Loucy (cell line): ENCODE data around the gene TMEM273.

Experiments used
- CTCF ChIP-seq: fragments of 200-600 bp; sonication (generic); conservative IDR thresholded peaks from 2 replicates; pipeline ENCODE4 v1.5.1; 2014; ENCODE audit warnings: mild to moderate bottlenecking, antibody characterized with exemption, low read length
- EZH2phosphoT487 ChIP-seq: fragments of 200-600 bp; IDR thresholded peaks from 2 replicates; pipeline ENCODE4 v1.6.1; 2018; ENCODE audit warnings: antibody characterized with exemption, mild to moderate bottlenecking, moderate library complexity, borderline replicate concordance

- no peak for TF ChIP-seq CTCF
- no peak for TF ChIP-seq EZH2phosphoT487
Observed at GRCh38 chr10:49108656-49109055, 79.5 kb downstream of the TMEM273 start.
